Hair follicular keratinocyte (primary cell): Measurements from ENCODE around the gene CNTNAP5. TPM values are rescaled to one million over a fixed set of nuclear protein-coding genes. Genes with fewer than 3 reads are reported as not detected.

Source experiments
- total RNA-seq: library from RNA; depleted of rRNA; stranded (reverse); fragments of >200 nt; gene quantifications from 2 replicates; pipeline ENCODE4 v1.2.3, GENCODE V29; 2015

CNTNAP5 gene
- total RNA-seq = not detected in 2 replicates

DNA sequence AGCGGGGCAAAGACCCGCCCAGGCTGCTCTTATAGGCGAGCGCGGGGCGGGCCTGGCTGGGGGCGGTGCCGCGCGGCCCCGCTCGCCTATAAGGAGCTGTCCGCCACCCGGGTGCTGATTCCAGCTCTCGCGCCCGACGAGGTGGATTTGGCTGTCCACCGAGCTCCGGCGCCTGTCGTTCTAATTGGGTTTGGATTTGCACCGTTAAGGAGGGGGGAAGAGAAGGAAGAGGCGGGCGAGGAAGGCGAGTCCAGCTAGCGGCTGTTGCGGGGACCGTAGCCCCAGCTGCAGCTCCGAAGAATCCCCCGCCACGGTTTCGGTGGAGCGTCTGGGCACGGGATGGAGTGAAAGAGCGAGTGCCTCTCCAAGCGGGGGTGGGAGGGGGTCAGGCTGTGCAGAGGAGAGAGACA, at the start of gene CNTNAP5:
Gene CNTNAP5, plus strand, starts transcription at position 117 of the 410 bp plus-strand sequence. CDS start 364 bp downstream, outside the sequence.

